Measurements from ENCODE around the gene RUFY4. TPM values are rescaled to one million over a fixed set of nuclear protein-coding genes. Genes with fewer than 3 reads are reported as not detected.

The RUFY4 gene
- total and polyA plus RNA-seq, 9 donors: 0.14 to 0.28 (median 0.22) TPM; not detected in 2

GRCh38 chr2:218024871-218025270, 44.2 kb upstream of the RUFY4 start:
- no peak overlapping the region for H3K27ac ChIP-seq (ENCODE audit: low read length)
- H3K27me3 ChIP-seq (ENCODE audit: control insufficient read depth, insufficient read depth, low read length): no peaks in the 10 kb centered on the region
- DNase-seq: no peak
- no peaks in the 10 kb centered on the region for H3K36me3 ChIP-seq (ENCODE audit: control insufficient read depth, insufficient read depth, low read length)
- no peak overlapping the region for H3K4me3 ChIP-seq (ENCODE audit: low read length)
- H3K4me1 ChIP-seq (ENCODE audit: control insufficient read depth, insufficient read depth, low read length): peaks cover 58% of the 10 kb centered on the region
- WGBS (ENCODE audit: insufficient coverage): no CpG with 5 or more reads among the region's 2 CpGs
- no peaks in the 10 kb centered on the region for H3K9me3 ChIP-seq (replicated peaks; ENCODE audit: control insufficient read depth, low read depth, low read length)

- Histone ChIP-seq H3K27ac (ENCODE audit: low read length) (no peak overlapping the region), H3K9me3 (replicated peaks; ENCODE audit: control insufficient read depth, low read depth, low read length) (no peaks in the 10 kb centered on the region), H3K4me3 (ENCODE audit: low read length) (no peak overlapping the region), H3K36me3 (ENCODE audit: control insufficient read depth, insufficient read depth, low read length) (no peaks in the 10 kb centered on the region), H3K4me1 (ENCODE audit: control insufficient read depth, insufficient read depth, low read length) (peaks cover 51% of the 10 kb centered on the region), H3K27me3 (ENCODE audit: control insufficient read depth, insufficient read depth, low read length) (no peaks in the 10 kb centered on the region)
- 92% methylated on average over 2 of the region's 7 CpGs for WGBS (ENCODE audit: insufficient coverage)
- no peak for DNase-seq
Measured at GRCh38 chr2:218026244-218026643, 42.8 kb upstream of the RUFY4 start.

- Histone ChIP-seq H3K36me3 (ENCODE audit: control insufficient read depth, insufficient read depth, low read length) (no peaks in the 10 kb centered on the region), H3K27me3 (ENCODE audit: control insufficient read depth, insufficient read depth, low read length) (no peaks in the 10 kb centered on the region), H3K4me3 (ENCODE audit: low read length) (no peak overlapping the region), H3K9me3 (replicated peaks; ENCODE audit: control insufficient read depth, low read depth, low read length) (no peaks in the 10 kb centered on the region), H3K4me1 (ENCODE audit: control insufficient read depth, insufficient read depth, low read length) (peaks cover 48% of the 10 kb centered on the region), H3K27ac (ENCODE audit: low read length) (no peak overlapping the region)
- no peak for DNase-seq
- 71% methylated on average over 13 of the region's 17 CpGs for WGBS (ENCODE audit: insufficient coverage)
Measured at GRCh38 chr2:218026676-218027425, 42.2 kb upstream of the RUFY4 start.

- WGBS (ENCODE audit: insufficient coverage): 83% methylated on average over 4 of the region's 6 CpGs
- H3K27me3 ChIP-seq (ENCODE audit: control insufficient read depth, insufficient read depth, low read length): peaks cover under 1% of the 10 kb centered on the region
- peaks cover 46% of the 10 kb centered on the region for H3K4me1 ChIP-seq (ENCODE audit: control insufficient read depth, insufficient read depth, low read length)
- no peak overlapping the region for H3K27ac ChIP-seq (ENCODE audit: low read length)
- no peaks in the 10 kb centered on the region for H3K36me3 ChIP-seq (ENCODE audit: control insufficient read depth, insufficient read depth, low read length)
- H3K9me3 ChIP-seq (replicated peaks; ENCODE audit: control insufficient read depth, low read depth, low read length): no peaks in the 10 kb centered on the region
- H3K4me3 ChIP-seq (ENCODE audit: low read length): no peak overlapping the region
- no peak for DNase-seq
Measured at GRCh38 chr2:218027426-218028188, 41.4 kb upstream of the RUFY4 start.

GRCh38 chr2:218028189-218028495, 40.9 kb upstream of the RUFY4 start:
- Histone ChIP-seq H3K4me3 (ENCODE audit: low read length) (no peak overlapping the region), H3K27ac (ENCODE audit: low read length) (no peak overlapping the region), H3K4me1 (ENCODE audit: control insufficient read depth, insufficient read depth, low read length) (peaks cover 41% of the 10 kb centered on the region), H3K36me3 (ENCODE audit: control insufficient read depth, insufficient read depth, low read length) (no peaks in the 10 kb centered on the region), H3K27me3 (ENCODE audit: control insufficient read depth, insufficient read depth, low read length) (peaks cover 6% of the 10 kb centered on the region), H3K9me3 (replicated peaks; ENCODE audit: control insufficient read depth, low read depth, low read length) (no peaks in the 10 kb centered on the region)
- DNase-seq: no peak
- WGBS (ENCODE audit: insufficient coverage): 85% methylated on average over 2 of the region's 2 CpGs

- Histone ChIP-seq H3K9me3 (replicated peaks; ENCODE audit: control insufficient read depth, low read depth, low read length) (no peaks in the 10 kb centered on the region), H3K27me3 (ENCODE audit: control insufficient read depth, insufficient read depth, low read length) (peaks cover 12% of the 10 kb centered on the region), H3K36me3 (ENCODE audit: control insufficient read depth, insufficient read depth, low read length) (no peaks in the 10 kb centered on the region), H3K4me3 (ENCODE audit: low read length) (no peak overlapping the region), H3K4me1 (ENCODE audit: control insufficient read depth, insufficient read depth, low read length) (peaks cover 42% of the 10 kb centered on the region), H3K27ac (ENCODE audit: low read length) (no peak overlapping the region)
- no peak for DNase-seq
- 100% methylated on average over 1 of the region's 6 CpGs for WGBS (ENCODE audit: insufficient coverage)
Measured at GRCh38 chr2:218028562-218029348, 40.3 kb upstream of the RUFY4 start.

GRCh38 chr2:218029366-218030360, 39.4 kb upstream of the RUFY4 start:
- Histone ChIP-seq H3K27me3 (ENCODE audit: control insufficient read depth, insufficient read depth, low read length) (peaks cover 21% of the 10 kb centered on the region), H3K27ac (ENCODE audit: low read length) (no peak overlapping the region), H3K4me3 (ENCODE audit: low read length) (no peak overlapping the region), H3K9me3 (replicated peaks; ENCODE audit: control insufficient read depth, low read depth, low read length) (no peaks in the 10 kb centered on the region), H3K36me3 (ENCODE audit: control insufficient read depth, insufficient read depth, low read length) (no peaks in the 10 kb centered on the region), H3K4me1 (ENCODE audit: control insufficient read depth, insufficient read depth, low read length) (peaks cover 42% of the 10 kb centered on the region)
- 64% methylated on average over 12 of the region's 17 CpGs for WGBS (ENCODE audit: insufficient coverage)
- no peak for DNase-seq

- H3K27ac ChIP-seq (ENCODE audit: low read length): no peak overlapping the region
- no peaks in the 10 kb centered on the region for H3K9me3 ChIP-seq (replicated peaks; ENCODE audit: control insufficient read depth, low read depth, low read length)
- 85% methylated on average over 6 of the region's 7 CpGs for WGBS (ENCODE audit: insufficient coverage)
- no peak for DNase-seq
- H3K27me3 ChIP-seq (ENCODE audit: control insufficient read depth, insufficient read depth, low read length): peaks cover 21% of the 10 kb centered on the region
- no peaks in the 10 kb centered on the region for H3K36me3 ChIP-seq (ENCODE audit: control insufficient read depth, insufficient read depth, low read length)
- H3K4me1 ChIP-seq (ENCODE audit: control insufficient read depth, insufficient read depth, low read length): peaks cover 42% of the 10 kb centered on the region
- H3K4me3 ChIP-seq (ENCODE audit: low read length): no peak overlapping the region
Measured at GRCh38 chr2:218030409-218031195, 38.5 kb upstream of the RUFY4 start.

- Histone ChIP-seq H3K4me3 (ENCODE audit: low read length) (no peak overlapping the region), H3K9me3 (replicated peaks; ENCODE audit: control insufficient read depth, low read depth, low read length) (no peaks in the 10 kb centered on the region), H3K27me3 (ENCODE audit: control insufficient read depth, insufficient read depth, low read length) (peaks cover 24% of the 10 kb centered on the region), H3K4me1 (ENCODE audit: control insufficient read depth, insufficient read depth, low read length) (peaks cover 37% of the 10 kb centered on the region), H3K36me3 (ENCODE audit: control insufficient read depth, insufficient read depth, low read length) (no peaks in the 10 kb centered on the region), H3K27ac (ENCODE audit: low read length) (no peak overlapping the region)
- no peak for DNase-seq
- WGBS (ENCODE audit: insufficient coverage): 100% methylated on average over 1 of the region's 1 CpG
Measured at GRCh38 chr2:218031261-218031660, 37.8 kb upstream of the RUFY4 start.

All from muscle of leg (tissue), 11 donors.